ENCODE results near the gene CA11. TPM values are rescaled to one million over a fixed set of nuclear protein-coding genes. Genes with fewer than 3 reads are reported as not detected.

The CA11 gene
- total RNA-seq, 2 donors from 2014 or later = 1.4 to 2.7 TPM

DNA sequence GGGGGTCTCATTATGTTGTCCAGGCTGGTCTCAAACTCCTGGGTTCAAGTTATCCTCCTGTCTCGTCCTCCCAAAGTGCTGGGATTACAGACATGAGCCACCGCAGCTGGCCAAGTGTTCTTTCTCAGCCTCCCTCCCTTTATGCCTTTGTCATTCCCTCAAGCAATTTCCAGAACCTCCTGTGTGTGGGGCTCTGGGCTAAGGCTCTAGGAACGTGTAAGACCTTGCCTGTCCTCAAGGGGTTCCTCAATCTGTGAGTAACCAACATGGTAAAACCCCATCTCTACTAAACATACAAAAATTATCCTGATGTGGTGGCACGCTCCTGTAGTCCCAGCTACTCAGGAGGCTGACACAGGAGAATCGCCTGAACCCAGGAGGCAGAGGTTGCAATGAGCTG is 55.0 kb downstream of the CA11 start:
- intact Hi-C loops (cut with DNase I) = no loop called here
- H3K27ac ChIP-seq = no peak overlapping the region
- no peak for DNase-seq
- no peaks in the 10 kb centered on the region for H3K36me3 ChIP-seq
- H3K4me1 ChIP-seq = no peaks in the 10 kb centered on the region
- H3K27me3 ChIP-seq = no peaks in the 10 kb centered on the region
- TF ChIP-seq, protein P1, sequence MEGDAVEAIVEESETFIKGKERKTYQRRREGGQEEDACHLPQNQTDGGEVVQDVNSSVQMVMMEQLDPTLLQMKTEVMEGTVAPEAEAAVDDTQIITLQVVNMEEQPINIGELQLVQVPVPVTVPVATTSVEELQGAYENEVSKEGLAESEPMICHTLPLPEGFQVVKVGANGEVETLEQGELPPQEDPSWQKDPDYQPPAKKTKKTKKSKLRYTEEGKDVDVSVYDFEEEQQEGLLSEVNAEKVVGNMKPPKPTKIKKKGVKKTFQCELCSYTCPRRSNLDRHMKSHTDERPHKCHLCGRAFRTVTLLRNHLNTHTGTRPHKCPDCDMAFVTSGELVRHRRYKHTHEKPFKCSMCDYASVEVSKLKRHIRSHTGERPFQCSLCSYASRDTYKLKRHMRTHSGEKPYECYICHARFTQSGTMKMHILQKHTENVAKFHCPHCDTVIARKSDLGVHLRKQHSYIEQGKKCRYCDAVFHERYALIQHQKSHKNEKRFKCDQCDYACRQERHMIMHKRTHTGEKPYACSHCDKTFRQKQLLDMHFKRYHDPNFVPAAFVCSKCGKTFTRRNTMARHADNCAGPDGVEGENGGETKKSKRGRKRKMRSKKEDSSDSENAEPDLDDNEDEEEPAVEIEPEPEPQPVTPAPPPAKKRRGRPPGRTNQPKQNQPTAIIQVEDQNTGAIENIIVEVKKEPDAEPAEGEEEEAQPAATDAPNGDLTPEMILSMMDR (IDR thresholded peaks at IDR 0.05) = no peak
- H3K9me3 ChIP-seq = no peaks in the 10 kb centered on the region
- no peak overlapping the region for H3K4me3 ChIP-seq
- no peak overlapping the region for H3K9ac ChIP-seq (ENCODE audit: low read depth in 2 of 2, low read length in 2 of 2)

DNA sequence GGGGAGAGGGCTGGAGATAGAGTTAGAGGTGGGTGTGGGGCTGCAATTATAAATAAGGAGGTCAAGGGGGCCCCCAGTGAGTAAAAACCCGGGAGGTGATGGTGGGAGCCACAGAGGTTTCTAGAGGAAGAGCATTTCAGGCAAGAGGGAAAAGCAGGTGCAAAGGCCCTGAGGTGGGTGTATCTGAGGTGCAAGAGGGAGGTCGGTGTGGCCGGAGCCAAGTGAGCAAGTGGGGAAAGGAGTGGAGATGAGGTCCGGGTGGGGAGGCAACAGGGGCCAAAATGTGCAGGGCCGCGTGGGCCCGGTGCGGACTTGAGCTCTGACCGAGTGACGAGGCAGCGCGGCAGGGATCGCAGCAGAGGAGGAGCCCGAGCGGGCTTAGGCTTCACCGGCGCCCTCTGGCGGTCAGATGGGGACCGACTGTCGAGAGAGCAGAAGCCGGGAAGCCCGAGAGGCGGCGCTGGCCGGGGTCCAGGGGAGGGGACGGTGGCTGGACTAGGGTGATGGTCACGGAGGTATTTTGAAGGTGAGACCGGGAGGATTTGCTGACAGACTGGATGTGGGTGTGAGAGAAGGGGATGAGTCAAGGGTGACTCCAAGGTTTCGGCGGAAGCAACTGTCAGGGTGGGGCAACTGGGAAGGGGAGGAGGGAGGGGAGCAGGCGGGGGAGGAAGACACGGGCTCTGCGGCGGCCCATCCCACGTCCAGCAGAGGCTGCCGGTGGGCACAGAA is 57.2 kb downstream of the CA11 start:
- intact Hi-C loops (cut with DNase I) = loop anchor here (5.0 to 10.0 kb wide), 3 partner anchors 102 to 274 kb away; partner anchors contain the start of genes GRIN2D and KDELR1
- H3K27ac ChIP-seq = no peak overlapping the region

More for the DNA sequence above, 57.2 kb downstream of the CA11 start:
- H3K4me3 ChIP-seq = peak overlapping the region; percentile 23
- H3K9ac ChIP-seq (ENCODE audit: low read depth in 2 of 2, low read length in 2 of 2) = peak overlapping the region; percentile 51 to 58
- H3K36me3 ChIP-seq = no peaks in the 10 kb centered on the region
- TF ChIP-seq, protein P1 (IDR thresholded peaks at IDR 0.05) = peak; percentile 89
- H3K9me3 ChIP-seq = no peaks in the 10 kb centered on the region
- no peaks in the 10 kb centered on the region for H3K4me1 ChIP-seq
- DNase-seq = peak; percentile 97
- H3K27me3 ChIP-seq = no peaks in the 10 kb centered on the region

Other genes with a start within 250 kb of the CA11 start
- 10 to 100 TPM; 17.0 to 45.8 TPM for gene GRWD1, start 200.2 kb downstream of the CA11 start, total RNA-seq
- under 1 TPM; 0.35 to 0.99 TPM for gene KCNJ14, start 190.6 kb downstream of the CA11 start, total RNA-seq
- gene CYTH2, start 176.8 kb downstream of the CA11 start, total RNA-seq = 10 to 100 TPM; 55.4 to 70.2 TPM
- gene LMTK3, start 134.4 kb downstream of the CA11 start, total RNA-seq = 1 to 10 TPM; 1.7 to 3.1 TPM
- 1 to 10 TPM; 1.4 to 7.7 TPM for gene SULT2B1, start 94.0 kb downstream of the CA11 start, total RNA-seq
- gene SPACA4, start 39.4 kb downstream of the CA11 start, total RNA-seq = under 1 TPM in 1 of 2 donors, not detected in 1; 0.27 TPM
- gene FAM83E, start 31.1 kb downstream of the CA11 start, total RNA-seq = 100 to 1,000 TPM; 150 to 198 TPM
- 1,000 to 10,000 TPM; 1,499 to 1,736 TPM for gene RPL18, start 27.0 kb downstream of the CA11 start, total RNA-seq
- gene SPHK2, start 26.7 kb downstream of the CA11 start, total RNA-seq = 10 to 100 TPM; 36.2 to 48.4 TPM
- gene DBP, start 8.8 kb downstream of the CA11 start, total RNA-seq = 1 to 10 TPM; 4.7 to 8.9 TPM
- gene NTN5, start 26.8 kb upstream of the CA11 start, total RNA-seq = under 1 TPM in 1 of 2 donors, not detected in 1; 0.32 TPM
- gene FUT2, start 49.8 kb upstream of the CA11 start, total RNA-seq = 100 to 1,000 TPM; 125 to 141 TPM
- gene MAMSTR, start 73.5 kb upstream of the CA11 start, total RNA-seq = 1 to 10 TPM in 1 of 2 donors, under 1 TPM in 1; 0.35 to 1.2 TPM
- 1 to 10 TPM; 2.2 to 4.8 TPM for gene RASIP1, start 94.4 kb upstream of the CA11 start, total RNA-seq
- gene IZUMO1, start 100.7 kb upstream of the CA11 start, total RNA-seq = not detected
- gene FUT1, start 106.5 kb upstream of the CA11 start, total RNA-seq = under 1 TPM; 0.59 to 0.80 TPM
- not detected for gene FGF21, start 109.3 kb upstream of the CA11 start, total RNA-seq
- gene BCAT2, start 164.8 kb upstream of the CA11 start, total RNA-seq = 10 to 100 TPM; 74.8 to 85.5 TPM
- 1 to 10 TPM in 1 of 2 donors, under 1 TPM in 1; 0.79 to 2.8 TPM for gene HSD17B14, start 190.3 kb upstream of the CA11 start, total RNA-seq
- gene PLEKHA4, start 222.4 kb upstream of the CA11 start, total RNA-seq = 1 to 10 TPM; 5.6 to 6.6 TPM
- 10 to 100 TPM; 23.9 to 33.3 TPM for gene PPP1R15A, start 226.2 kb upstream of the CA11 start, total RNA-seq

All from colonic mucosa (tissue), 4 donors.